ENCODE measurements around the gene EPB41L4A. TPM values are rescaled to one million over a fixed set of nuclear protein-coding genes. Genes with fewer than 3 reads are reported as not detected.

The EPB41L4A gene
- total and polyA plus RNA-seq, 2 donors (not counting 1 experiment from before 2014, with no cell fraction given), result 0.23 to 0.50 TPM

DNA sequence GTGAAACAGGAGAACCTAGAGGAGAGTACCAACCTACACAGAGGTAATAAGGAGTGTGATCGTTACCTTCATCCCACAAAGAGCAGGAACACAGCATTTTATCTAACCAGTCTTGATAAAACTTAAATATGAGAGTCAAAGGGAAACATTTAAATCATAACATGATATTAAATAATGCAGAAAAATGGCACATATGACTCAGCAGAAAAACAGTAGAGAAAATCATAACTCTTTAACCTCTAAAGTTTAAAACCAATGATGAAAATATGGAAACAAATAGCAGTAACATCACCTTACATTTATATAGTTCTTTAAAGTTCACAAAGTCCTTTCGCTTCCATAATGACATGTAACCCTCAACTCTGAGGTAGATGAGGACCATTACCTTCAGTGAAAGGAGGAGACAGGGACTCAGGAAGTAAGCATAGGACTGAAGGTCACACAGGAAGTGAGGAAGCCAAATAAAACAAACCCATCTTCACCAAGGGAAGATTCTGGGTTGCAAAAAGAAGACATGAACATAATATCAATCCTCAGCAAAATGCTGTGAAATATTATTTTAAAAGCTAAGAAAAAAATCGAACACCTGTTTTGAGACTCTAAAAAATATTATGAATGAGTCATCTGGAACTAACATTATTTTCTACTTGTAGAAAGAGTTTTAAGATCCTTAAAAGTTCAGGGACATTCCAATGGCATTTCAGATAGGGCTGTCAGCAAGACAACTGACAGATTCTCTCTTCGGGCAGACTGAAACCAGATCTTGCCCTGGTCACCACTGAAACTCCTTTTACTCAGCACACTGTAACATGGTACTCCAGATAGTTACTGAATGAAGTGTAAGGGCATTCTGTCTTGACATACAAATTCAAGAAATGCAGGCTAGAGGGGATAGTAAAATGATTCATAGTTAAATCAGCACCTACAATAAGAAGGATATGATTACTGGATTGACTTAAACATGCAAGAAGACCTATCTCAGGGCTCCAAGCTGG lies 148.5 kb downstream of the EPB41L4A start:
- Histone ChIP-seq H3K4me2 (ENCODE audit: extremely low read depth, insufficient read depth, low read length) (no peak overlapping the region), H3K36me3 (ENCODE audit: control insufficient read depth, insufficient read depth, low read length) (no peaks in the 10 kb centered on the region), H3K27me3 (ENCODE audit: control insufficient read depth, insufficient read depth, low read length) (no peaks in the 10 kb centered on the region), H3K79me2 (ENCODE audit: control insufficient read depth, insufficient read depth, low read length) (no peaks in the 10 kb centered on the region), H3K9ac (ENCODE audit: insufficient read depth, low read length) (no peak overlapping the region), H3K4me3 (replicated peaks in 1 of 4; ENCODE audit: control extremely low read depth in 1 of 4, insufficient read depth in 1 of 4, low read depth in 3 of 4, low read length in 4 of 4) (no peak overlapping the region), H3K9me3 (ENCODE audit: control insufficient read depth, insufficient read depth, low read depth, low read length) (no peaks in the 10 kb centered on the region), H2AFZ (ENCODE audit: low read length) (no peak overlapping the region), H4K20me1 (ENCODE audit: control insufficient read depth, extremely low read depth, insufficient read depth, low read length) (no peaks in the 10 kb centered on the region), H3K27ac (ENCODE audit: insufficient read depth, low read length) (no peak overlapping the region), H3K4me1 (ENCODE audit: control insufficient read depth, extremely low read depth, insufficient read depth, low read length) (no peaks in the 10 kb centered on the region)
- TF ChIP-seq, protein P1, sequence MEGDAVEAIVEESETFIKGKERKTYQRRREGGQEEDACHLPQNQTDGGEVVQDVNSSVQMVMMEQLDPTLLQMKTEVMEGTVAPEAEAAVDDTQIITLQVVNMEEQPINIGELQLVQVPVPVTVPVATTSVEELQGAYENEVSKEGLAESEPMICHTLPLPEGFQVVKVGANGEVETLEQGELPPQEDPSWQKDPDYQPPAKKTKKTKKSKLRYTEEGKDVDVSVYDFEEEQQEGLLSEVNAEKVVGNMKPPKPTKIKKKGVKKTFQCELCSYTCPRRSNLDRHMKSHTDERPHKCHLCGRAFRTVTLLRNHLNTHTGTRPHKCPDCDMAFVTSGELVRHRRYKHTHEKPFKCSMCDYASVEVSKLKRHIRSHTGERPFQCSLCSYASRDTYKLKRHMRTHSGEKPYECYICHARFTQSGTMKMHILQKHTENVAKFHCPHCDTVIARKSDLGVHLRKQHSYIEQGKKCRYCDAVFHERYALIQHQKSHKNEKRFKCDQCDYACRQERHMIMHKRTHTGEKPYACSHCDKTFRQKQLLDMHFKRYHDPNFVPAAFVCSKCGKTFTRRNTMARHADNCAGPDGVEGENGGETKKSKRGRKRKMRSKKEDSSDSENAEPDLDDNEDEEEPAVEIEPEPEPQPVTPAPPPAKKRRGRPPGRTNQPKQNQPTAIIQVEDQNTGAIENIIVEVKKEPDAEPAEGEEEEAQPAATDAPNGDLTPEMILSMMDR (conservative IDR thresholded peaks at IDR 0.05 in 1 of 2, IDR thresholded peaks at IDR 0.05 in 1 of 2; ENCODE audit: low read depth in 1 of 2, low read length in 2 of 2), result no peak
- no peak for TF ChIP-seq EZH2 (IDR thresholded peaks at IDR 0.05; ENCODE audit: low read length, missing control alignments)
- no peak for DNase-seq (ENCODE audit: low read depth in 2 of 2)

DNA sequence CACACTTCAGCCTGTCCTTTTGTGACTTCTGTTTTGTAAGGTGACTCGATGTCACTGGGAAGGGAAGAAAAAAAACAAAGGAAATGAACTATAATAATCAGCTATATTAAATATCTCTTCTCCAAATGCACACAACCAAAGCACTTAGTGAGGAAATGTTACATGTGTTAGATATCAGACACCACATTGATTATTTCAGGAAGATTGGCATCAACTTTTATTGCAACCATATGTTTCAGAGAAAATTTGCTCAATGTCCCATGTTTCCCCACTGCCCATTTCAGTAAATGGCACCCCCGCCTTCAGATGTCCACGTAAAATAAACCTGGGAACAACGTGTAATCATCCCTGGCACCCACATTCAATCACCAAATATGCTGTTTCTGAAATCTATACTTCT lies 151.8 kb downstream of the EPB41L4A start:
- Histone ChIP-seq H4K20me1 (ENCODE audit: control insufficient read depth, extremely low read depth, insufficient read depth, low read length) (peaks cover 2% of the 10 kb centered on the region), H3K9ac (ENCODE audit: insufficient read depth, low read length) (no peak overlapping the region), H3K4me2 (ENCODE audit: extremely low read depth, insufficient read depth, low read length) (no peak overlapping the region), H3K27me3 (ENCODE audit: control insufficient read depth, insufficient read depth, low read length) (no peaks in the 10 kb centered on the region), H3K36me3 (ENCODE audit: control insufficient read depth, insufficient read depth, low read length) (no peaks in the 10 kb centered on the region), H3K4me1 (ENCODE audit: control insufficient read depth, extremely low read depth, insufficient read depth, low read length) (no peaks in the 10 kb centered on the region), H3K27ac (ENCODE audit: insufficient read depth, low read length) (no peak overlapping the region), H2AFZ (ENCODE audit: low read length) (no peak overlapping the region), H3K79me2 (ENCODE audit: control insufficient read depth, insufficient read depth, low read length) (no peaks in the 10 kb centered on the region), H3K9me3 (ENCODE audit: control insufficient read depth, insufficient read depth, low read depth, low read length) (no peaks in the 10 kb centered on the region), H3K4me3 (replicated peaks in 1 of 4; ENCODE audit: control extremely low read depth in 1 of 4, insufficient read depth in 1 of 4, low read depth in 3 of 4, low read length in 4 of 4) (no peak overlapping the region)
- TF ChIP-seq, protein P1 (conservative IDR thresholded peaks at IDR 0.05 in 1 of 2, IDR thresholded peaks at IDR 0.05 in 1 of 2; ENCODE audit: low read depth in 1 of 2, low read length in 2 of 2), result no peak
- no peak for TF ChIP-seq EZH2 (IDR thresholded peaks at IDR 0.05; ENCODE audit: low read length, missing control alignments)
- no peak for DNase-seq (ENCODE audit: low read depth in 2 of 2)

DNA sequence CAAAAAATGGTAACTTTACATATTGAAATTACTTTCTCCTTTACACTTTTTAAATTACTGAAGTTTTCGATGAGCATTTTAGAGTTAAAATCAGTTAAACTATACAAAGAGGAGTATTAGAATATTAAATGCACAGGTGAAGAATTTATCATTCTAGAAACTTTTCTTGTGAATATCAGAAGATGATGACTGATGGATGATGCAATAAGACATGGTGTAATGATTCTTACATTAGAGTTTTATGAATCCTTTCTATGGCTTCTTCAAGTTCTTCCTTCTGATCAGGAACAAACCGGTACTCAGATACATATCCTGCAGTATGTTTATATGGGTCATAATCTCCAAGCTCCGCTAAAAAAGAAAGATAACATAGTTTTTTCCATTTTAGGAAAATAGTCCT lies 154.4 kb downstream of the EPB41L4A start:
- no peaks in the 10 kb centered on the region for H3K9me3 ChIP-seq (ENCODE audit: control insufficient read depth, insufficient read depth, low read depth, low read length)
- H4K20me1 ChIP-seq (ENCODE audit: control insufficient read depth, extremely low read depth, insufficient read depth, low read length), result peaks cover 2% of the 10 kb centered on the region
- no peaks in the 10 kb centered on the region for H3K4me1 ChIP-seq (ENCODE audit: control insufficient read depth, extremely low read depth, insufficient read depth, low read length)
- no peak overlapping the region for H3K4me3 ChIP-seq (replicated peaks in 1 of 4; ENCODE audit: control extremely low read depth in 1 of 4, insufficient read depth in 1 of 4, low read depth in 3 of 4, low read length in 4 of 4)
- TF ChIP-seq, protein P1 (conservative IDR thresholded peaks at IDR 0.05 in 1 of 2, IDR thresholded peaks at IDR 0.05 in 1 of 2; ENCODE audit: low read depth in 1 of 2, low read length in 2 of 2), result no peak
- TF ChIP-seq EZH2 (IDR thresholded peaks at IDR 0.05; ENCODE audit: low read length, missing control alignments), result no peak
- no peaks in the 10 kb centered on the region for H3K79me2 ChIP-seq (ENCODE audit: control insufficient read depth, insufficient read depth, low read length)
- no peaks in the 10 kb centered on the region for H3K36me3 ChIP-seq (ENCODE audit: control insufficient read depth, insufficient read depth, low read length)
- H3K4me2 ChIP-seq (ENCODE audit: extremely low read depth, insufficient read depth, low read length), result no peak overlapping the region
- H3K9ac ChIP-seq (ENCODE audit: insufficient read depth, low read length), result no peak overlapping the region
- H3K27ac ChIP-seq (ENCODE audit: insufficient read depth, low read length), result no peak overlapping the region
- H2AFZ ChIP-seq (ENCODE audit: low read length), result no peak overlapping the region
- no peaks in the 10 kb centered on the region for H3K27me3 ChIP-seq (ENCODE audit: control insufficient read depth, insufficient read depth, low read length)
- no peak for DNase-seq (ENCODE audit: low read depth in 2 of 2)

All from fibroblast of lung (primary cell).